GM21515 (cell line): Measurements from ENCODE around the gene FUS.

Experiments used
- ATAC-seq: cut with Tn5 transposase; IDR thresholded peaks from one replicate; pipeline ENCODE4 v1.9.1; 2021; ENCODE audit not compliant: unreplicated experiment

Gene FUS

GRCh38 chr16:31225193-31225592, 45.3 kb downstream of the FUS start:
- ATAC-seq = no peak

- no peak for ATAC-seq
These were observed 48.3 kb downstream of the FUS start for GRCh38 chr16:31228206-31228605.

DNA sequence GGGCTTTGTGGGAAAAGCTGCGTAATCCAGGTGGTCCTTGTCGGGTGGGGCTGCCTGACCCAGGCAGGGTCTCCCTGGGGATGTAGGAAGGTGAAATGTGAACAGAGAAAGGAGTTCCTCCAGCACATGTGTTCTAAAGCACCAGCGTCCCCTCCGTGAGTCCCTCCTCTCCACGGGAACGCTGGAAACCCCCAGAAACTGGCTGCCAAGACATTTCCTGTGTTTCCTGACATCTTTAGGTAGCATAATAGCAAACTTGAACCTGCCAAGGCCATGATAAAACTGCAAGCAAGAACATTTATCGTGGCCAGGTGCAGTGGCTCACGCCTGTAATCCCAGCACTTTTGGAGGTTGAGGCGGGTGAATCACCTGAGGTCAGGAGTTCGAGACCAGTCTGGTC, 49.6 kb downstream of the FUS start:
- ATAC-seq = no peak

- no peak for ATAC-seq
These were observed 58.1 kb downstream of the FUS start for GRCh38 chr16:31238041-31238440.
